ENCODE measurements around the gene RAB40C. TPM values are rescaled to one million over a fixed set of nuclear protein-coding genes. Genes with fewer than 3 reads are reported as not detected.

RAB40C gene
- total RNA-seq, 4 donors from 2014 or later = 103 to 161 (median 122) TPM

- TF ChIP-seq, protein P1, sequence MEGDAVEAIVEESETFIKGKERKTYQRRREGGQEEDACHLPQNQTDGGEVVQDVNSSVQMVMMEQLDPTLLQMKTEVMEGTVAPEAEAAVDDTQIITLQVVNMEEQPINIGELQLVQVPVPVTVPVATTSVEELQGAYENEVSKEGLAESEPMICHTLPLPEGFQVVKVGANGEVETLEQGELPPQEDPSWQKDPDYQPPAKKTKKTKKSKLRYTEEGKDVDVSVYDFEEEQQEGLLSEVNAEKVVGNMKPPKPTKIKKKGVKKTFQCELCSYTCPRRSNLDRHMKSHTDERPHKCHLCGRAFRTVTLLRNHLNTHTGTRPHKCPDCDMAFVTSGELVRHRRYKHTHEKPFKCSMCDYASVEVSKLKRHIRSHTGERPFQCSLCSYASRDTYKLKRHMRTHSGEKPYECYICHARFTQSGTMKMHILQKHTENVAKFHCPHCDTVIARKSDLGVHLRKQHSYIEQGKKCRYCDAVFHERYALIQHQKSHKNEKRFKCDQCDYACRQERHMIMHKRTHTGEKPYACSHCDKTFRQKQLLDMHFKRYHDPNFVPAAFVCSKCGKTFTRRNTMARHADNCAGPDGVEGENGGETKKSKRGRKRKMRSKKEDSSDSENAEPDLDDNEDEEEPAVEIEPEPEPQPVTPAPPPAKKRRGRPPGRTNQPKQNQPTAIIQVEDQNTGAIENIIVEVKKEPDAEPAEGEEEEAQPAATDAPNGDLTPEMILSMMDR (IDR thresholded peaks at IDR 0.05) = no peak
- no peak for TF ChIP-seq POLR2A (IDR thresholded peaks at IDR 0.05)
Measured at GRCh38 chr16:565419-566330, 24.2 kb upstream of the RAB40C start.

DNA sequence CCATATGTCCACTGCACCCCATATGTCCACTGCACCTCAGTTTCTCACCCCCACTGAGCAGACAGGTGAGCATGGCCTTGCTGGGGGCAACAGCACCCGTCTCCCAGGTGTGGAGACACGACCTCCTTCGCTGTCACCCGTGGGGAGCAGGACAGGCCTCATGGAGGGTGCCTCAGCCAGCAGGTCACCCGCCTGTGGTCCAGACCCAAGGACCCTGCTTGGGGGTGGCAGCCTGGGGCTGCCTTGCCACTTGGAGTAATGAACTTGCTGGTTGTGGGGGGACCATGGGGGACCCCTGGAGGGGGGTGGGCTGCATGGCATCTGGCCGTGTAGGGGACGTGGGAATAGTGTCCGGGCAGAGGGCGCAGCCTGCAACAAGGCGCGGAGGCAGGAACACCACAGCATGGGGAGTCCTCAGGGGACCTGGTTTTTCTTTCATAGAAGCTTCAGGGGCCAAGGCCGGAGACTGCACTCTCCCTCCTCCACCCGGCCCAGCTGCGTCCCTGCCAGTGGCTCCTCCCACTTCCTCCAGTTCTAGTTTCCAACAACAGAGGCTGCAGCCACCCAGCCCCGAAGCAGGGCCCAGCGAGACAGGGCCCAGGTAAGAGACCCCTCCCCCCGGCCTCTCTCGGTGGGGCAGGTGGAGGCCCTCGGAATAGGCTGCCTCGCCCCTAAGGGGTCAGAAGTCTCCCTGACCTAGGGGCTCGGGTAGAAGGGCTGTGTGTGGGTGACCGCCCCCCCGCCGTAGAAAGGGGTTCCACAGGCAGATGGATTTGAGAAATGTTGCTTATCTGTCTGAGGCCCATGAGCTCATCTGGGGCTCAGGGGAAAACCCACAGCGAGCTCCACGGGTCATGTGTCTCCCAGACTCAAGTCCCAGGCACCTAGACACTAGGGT lies 23.1 kb upstream of the RAB40C start, which contains the start of gene NHLRC4:
Gene NHLRC4, plus strand, starts transcription at position 531 of the 898 bp plus-strand sequence. CDS start 1,043 bp downstream, outside the sequence.
- WGBS, 2 donors = 37 to 49% methylated on average over 17 to 26 of the region's 26 CpGs
- DNase-seq (ENCODE audit: low spot score in 2 of 2) = peak; percentile 62 to 93
- H3K4me3 ChIP-seq (ENCODE audit: low read depth, poor library complexity, severe bottlenecking) = no peak within 1 kb of the TSS
- TF ChIP-seq POLR2A (IDR thresholded peaks at IDR 0.05) = no peak
- TF ChIP-seq, protein P1 (IDR thresholded peaks at IDR 0.05) = no peak
- intact Hi-C loops (cut with DNase I; ENCODE audit: low total_unique reads) = no loop called here

More at GRCh38 chr16:565419-566330, 24.2 kb upstream of the RAB40C start:
- intact Hi-C loops (cut with DNase I; ENCODE audit: low total_unique reads) = no loop called here
- H3K4me3 ChIP-seq (ENCODE audit: low read depth, poor library complexity, severe bottlenecking) = no peak overlapping the region
- DNase-seq (ENCODE audit: low spot score in 2 of 2) = no peak
- 58% methylated on average over 9 to 29 of the region's 35 CpGs for WGBS, 2 donors

DNA sequence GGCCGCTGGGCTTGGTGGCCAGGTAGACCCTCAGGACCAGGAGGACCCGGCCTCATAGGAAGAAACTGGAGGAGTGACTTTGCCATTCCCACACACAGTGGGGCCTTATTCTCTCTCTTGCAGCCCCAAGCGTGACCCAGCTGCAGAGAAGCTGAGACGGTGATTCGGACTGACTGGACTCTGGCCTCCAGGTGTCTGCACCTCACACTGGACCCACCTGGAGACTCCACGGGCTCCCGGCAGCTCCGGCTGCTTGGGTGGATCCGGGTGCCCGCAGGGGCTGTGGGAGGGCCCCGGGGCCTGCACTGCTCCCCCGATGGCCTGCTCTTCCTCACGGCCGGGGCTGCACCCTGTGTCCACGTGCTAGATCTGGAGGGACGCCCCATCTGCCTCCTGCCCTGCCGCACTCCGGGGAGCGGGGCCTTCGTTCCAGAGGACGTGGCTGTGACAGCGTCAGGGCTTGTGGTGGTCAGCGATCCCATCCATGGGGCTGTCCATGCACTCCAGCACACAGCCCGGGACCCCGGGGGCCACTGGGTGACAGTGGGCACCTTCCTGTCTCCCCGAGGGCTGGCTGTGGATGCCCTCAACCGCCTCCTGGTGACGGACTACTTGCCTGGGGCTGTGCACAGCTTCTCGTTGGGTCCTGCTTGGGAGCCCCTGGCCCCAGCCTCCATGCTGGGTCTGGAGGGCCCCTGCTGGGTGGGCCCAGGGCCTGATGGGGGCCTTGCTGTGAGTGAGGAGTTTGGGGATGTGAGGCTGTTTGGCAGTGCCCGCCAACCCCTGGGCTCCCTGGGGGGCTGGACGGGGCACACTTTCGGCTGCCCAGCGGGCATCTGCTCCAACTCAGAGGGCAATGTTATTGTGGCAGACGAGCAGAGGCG lies 22.3 kb upstream of the RAB40C start:
- WGBS, 2 donors = 81 to 90% methylated on average over 15 to 26 of the region's 35 CpGs
- no peak for TF ChIP-seq POLR2A (IDR thresholded peaks at IDR 0.05)
- TF ChIP-seq, protein P1 (IDR thresholded peaks at IDR 0.05) = no peak
- no peak for DNase-seq (ENCODE audit: low spot score in 2 of 2)
- H3K4me3 ChIP-seq (ENCODE audit: low read depth, poor library complexity, severe bottlenecking) = no peak overlapping the region
- intact Hi-C loops (cut with DNase I; ENCODE audit: low total_unique reads) = no loop called here

GRCh38 chr16:568401-569258 lies 21.2 kb upstream of the RAB40C start:
- intact Hi-C loops (cut with DNase I; ENCODE audit: low total_unique reads) = no loop called here
- 26 to 34% methylated on average over 5 to 9 of the region's 11 CpGs for WGBS, 2 donors
- H3K4me3 ChIP-seq (ENCODE audit: low read depth, poor library complexity, severe bottlenecking) = no peak overlapping the region
- TF ChIP-seq POLR2A (IDR thresholded peaks at IDR 0.05) = no peak
- TF ChIP-seq, protein P1 (IDR thresholded peaks at IDR 0.05) = no peak
- DNase-seq (ENCODE audit: low spot score in 2 of 2) = no peak

All from lower leg skin (tissue), 4 donors.